MCF 10A (cell line): Measurements from ENCODE around the gene MAPK8IP2. TPM values are rescaled to one million over a fixed set of nuclear protein-coding genes. Genes with fewer than 3 reads are reported as not detected.

Source experiments
- BruUV-seq: library from RNA; stranded (reverse); fragments of 400-500 nt; replicated peaks from 2 replicates; lab custom pipeline; 2021; lab: Mats Ljungman, UMichigan
- CTCF ChIA-PET: fragments of 300-600 bp; sonication (Branson Sonifier 250); formaldehyde crosslinking; extraction: SDS; loops from one replicate; lab custom pipeline; 2021; ENCODE audit warnings: antibody characterized with exemption, inconsistent platforms; lab: Yijun Ruan, JAX
- POLR2A ChIA-PET: fragments of 300-600, 350-650 bp; sonication (Branson Sonifier 250); formaldehyde crosslinking; extraction: SDS; loops from one replicate; lab custom pipeline; 2020; ENCODE audit warnings: antibody characterized with exemption, inconsistent platforms; lab: Yijun Ruan, JAX
- DNase-seq: peaks from one replicate; pipeline ENCODE4 v3.0.0-alpha.2; 2018; ENCODE audit not compliant: unreplicated experiment
- H3K27ac Mint-ChIP-seq: one replicate; pipeline ENCODE4 v1.8.0; 2022; ENCODE audit warnings: mild to moderate bottlenecking, low read depth, mixed read lengths; ENCODE audit not compliant: unreplicated experiment
- H3K27me3 Mint-ChIP-seq: one replicate; pipeline ENCODE4 v1.8.0; 2022; ENCODE audit warnings: mixed read lengths; ENCODE audit not compliant: insufficient read depth, unreplicated experiment
- H3K36me3 Mint-ChIP-seq: one replicate; pipeline ENCODE4 v1.8.0; 2022; ENCODE audit warnings: mild to moderate bottlenecking, moderate library complexity, mixed read lengths; ENCODE audit not compliant: insufficient read depth, unreplicated experiment
- H3K4me1 Mint-ChIP-seq: one replicate; pipeline ENCODE4 v1.8.0; 2022; ENCODE audit warnings: mixed read lengths; ENCODE audit not compliant: insufficient read depth, unreplicated experiment
- H3K4me3 Mint-ChIP-seq: one replicate; pipeline ENCODE4 v1.8.0; 2022; ENCODE audit warnings: mild to moderate bottlenecking, moderate library complexity, mixed read lengths; ENCODE audit not compliant: unreplicated experiment
- H3K9me3 Mint-ChIP-seq: one replicate; pipeline ENCODE4 v1.8.0; 2022; ENCODE audit warnings: mixed read lengths; ENCODE audit not compliant: unreplicated experiment
- intact Hi-C: fragments of 100-400 bp; cut with micrococcal nuclease; formaldehyde crosslinking; loops from 2 replicates; pipeline ENCODE4 v1.14.1; 2022
- total RNA-seq: library from RNA; stranded (reverse); gene quantifications from 2 replicates; pipeline ENCODE4 v1.2.3, GENCODE V29; 2022
- TF ChIP-seq, protein P1 (sequence below): fragments of 200-600 bp; IDR thresholded peaks from one replicate; pipeline ENCODE4 v1.8.0; 2022; ENCODE audit warnings: antibody characterized with exemption, mild to moderate bottlenecking; ENCODE audit not compliant: unreplicated experiment

The MAPK8IP2 gene
- total RNA-seq, 1 experiment from 2014 or later, result 1.2 TPM

GRCh38 chr22:50660306-50660705 lies 59.7 kb downstream of the MAPK8IP2 start:
- BruUV-seq, result no TSS peak
- H3K27me3 Mint-ChIP-seq, result peaks cover 27% of the 10 kb centered on the region
- H3K4me3 Mint-ChIP-seq, result no peak overlapping the region
- H3K4me1 Mint-ChIP-seq, result peaks cover 11% of the 10 kb centered on the region
- H3K9me3 Mint-ChIP-seq, result no peaks in the 10 kb centered on the region
- no peaks in the 10 kb centered on the region for H3K36me3 Mint-ChIP-seq
- TF ChIP-seq, protein P1, sequence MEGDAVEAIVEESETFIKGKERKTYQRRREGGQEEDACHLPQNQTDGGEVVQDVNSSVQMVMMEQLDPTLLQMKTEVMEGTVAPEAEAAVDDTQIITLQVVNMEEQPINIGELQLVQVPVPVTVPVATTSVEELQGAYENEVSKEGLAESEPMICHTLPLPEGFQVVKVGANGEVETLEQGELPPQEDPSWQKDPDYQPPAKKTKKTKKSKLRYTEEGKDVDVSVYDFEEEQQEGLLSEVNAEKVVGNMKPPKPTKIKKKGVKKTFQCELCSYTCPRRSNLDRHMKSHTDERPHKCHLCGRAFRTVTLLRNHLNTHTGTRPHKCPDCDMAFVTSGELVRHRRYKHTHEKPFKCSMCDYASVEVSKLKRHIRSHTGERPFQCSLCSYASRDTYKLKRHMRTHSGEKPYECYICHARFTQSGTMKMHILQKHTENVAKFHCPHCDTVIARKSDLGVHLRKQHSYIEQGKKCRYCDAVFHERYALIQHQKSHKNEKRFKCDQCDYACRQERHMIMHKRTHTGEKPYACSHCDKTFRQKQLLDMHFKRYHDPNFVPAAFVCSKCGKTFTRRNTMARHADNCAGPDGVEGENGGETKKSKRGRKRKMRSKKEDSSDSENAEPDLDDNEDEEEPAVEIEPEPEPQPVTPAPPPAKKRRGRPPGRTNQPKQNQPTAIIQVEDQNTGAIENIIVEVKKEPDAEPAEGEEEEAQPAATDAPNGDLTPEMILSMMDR, result no peak
- DNase-seq, result no peak
- no peak overlapping the region for H3K27ac Mint-ChIP-seq
- intact Hi-C loops, result no loop called here
- ChIA-PET CTCF (no interaction called here), POLR2A (interaction anchor here (0.6 kb wide), 1 partner anchor 214 kb away, joined by 3 read pairs; no protein-coding TSS in a partner anchor)

Other genes with a start within 250 kb of the MAPK8IP2 start
- gene SBF1, start 125.8 kb upstream of the MAPK8IP2 start, total RNA-seq, result 82.1 and 106 TPM in 2 replicates
- gene ADM2, start 119.2 kb upstream of the MAPK8IP2 start, total RNA-seq, result 35.4 and 39.7 TPM in 2 replicates
- gene MIOX, start 113.9 kb upstream of the MAPK8IP2 start, total RNA-seq, result 0.63 and 1.6 TPM in 2 replicates
- gene LMF2, start 93.1 kb upstream of the MAPK8IP2 start, total RNA-seq, result 49.4 and 50.9 TPM in 2 replicates
- gene NCAPH2, start 92.6 kb upstream of the MAPK8IP2 start, total RNA-seq, result 31.6 and 39.8 TPM in 2 replicates
- 2.4 and 5.4 TPM in 2 replicates for gene SCO2, start 75.2 kb upstream of the MAPK8IP2 start, total RNA-seq
- gene TYMP, start 70.8 kb upstream of the MAPK8IP2 start, total RNA-seq, result 41.0 and 54.4 TPM in 2 replicates
- gene KLHDC7B, start 54.9 kb upstream of the MAPK8IP2 start, total RNA-seq, result 0.98 and 4.1 TPM in 2 replicates
- 0.82 and 1.2 TPM in 2 replicates for gene SYCE3, start 37.9 kb upstream of the MAPK8IP2 start, total RNA-seq
- gene CPT1B, start 22.4 kb upstream of the MAPK8IP2 start, total RNA-seq, result 52.2 and 57.3 TPM in 2 replicates
- gene CHKB, start 17.9 kb upstream of the MAPK8IP2 start, total RNA-seq, result 51.4 and 60.6 TPM in 2 replicates
- gene ARSA, start 27.4 kb downstream of the MAPK8IP2 start, total RNA-seq, result 21.3 and 22.0 TPM in 2 replicates
- gene SHANK3, start 72.0 kb downstream of the MAPK8IP2 start, total RNA-seq, result 1.2 and 1.9 TPM in 2 replicates
- gene ACR, start 137.4 kb downstream of the MAPK8IP2 start, total RNA-seq, result not detected in 2 replicates
- gene RABL2B, start 182.8 kb downstream of the MAPK8IP2 start, total RNA-seq, result 30.2 and 32.5 TPM in 2 replicates